ENCODE data around the gene TRIM14. TPM values are rescaled to one million over a fixed set of nuclear protein-coding genes. Genes with fewer than 3 reads are reported as not detected.
A peak's percentile ranks its signal among the peaks of the same experiment; 100 is the strongest.

Gene TRIM14
- total and polyA plus RNA-seq, 2 of the 13 experiments (the other 11 are each of a cell fraction or from before 2014, with no cell fraction given), result 9.2 to 13.0 TPM

DNA sequence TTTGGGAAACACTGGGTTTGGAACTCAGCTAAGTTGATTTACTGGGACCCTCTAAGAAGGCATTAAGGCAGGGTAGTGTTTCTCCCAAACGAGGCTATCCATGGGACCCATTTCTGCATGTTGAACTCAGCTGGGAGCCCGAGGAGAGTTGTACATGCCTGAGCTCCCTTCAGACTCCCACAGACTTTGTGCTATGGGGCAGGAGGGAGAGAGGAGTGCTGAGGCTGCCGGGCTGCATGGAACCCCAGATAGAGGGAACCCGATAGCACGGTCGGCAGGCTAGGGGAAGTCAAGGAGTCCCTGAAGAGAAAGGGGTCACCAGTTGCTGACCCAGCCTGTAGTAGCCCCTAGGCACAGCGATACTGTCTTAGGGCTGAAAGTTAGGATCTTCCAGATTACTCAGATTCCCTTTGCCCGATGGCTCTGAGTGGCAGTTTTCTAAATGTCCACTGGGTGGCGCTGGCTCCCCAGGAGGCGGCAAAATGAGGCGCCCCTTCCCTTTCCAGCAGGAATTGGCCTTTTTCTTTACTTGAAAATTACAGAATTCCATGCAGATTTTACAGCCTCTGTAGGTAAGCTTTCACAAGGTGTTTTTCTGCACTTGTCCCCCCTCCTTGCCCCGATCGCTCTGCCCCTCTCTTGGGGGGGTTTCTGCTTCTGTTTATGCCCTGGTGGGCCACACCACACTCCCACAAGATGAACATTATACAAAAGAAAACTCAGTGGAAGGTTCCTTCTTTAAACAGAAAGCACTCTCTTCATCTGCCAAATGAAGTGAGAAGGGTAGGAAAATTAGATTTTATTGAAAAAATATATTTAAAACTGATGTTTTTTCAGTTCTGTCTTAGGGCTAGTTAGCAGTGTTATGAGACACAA, 44.7 kb downstream of the TRIM14 start (continued):
- TF ChIP-seq CAMTA2 (CRISPR knock-in tag; IDR thresholded peaks at IDR 0.05; ENCODE audit: borderline replicate concordance) (no peak), MTF1 (CRISPR knock-in tag; IDR thresholded peaks at IDR 0.05) (no peak), CEBPG (CRISPR knock-in tag; IDR thresholded peaks at IDR 0.05) (no peak), ZNF574 (CRISPR knock-in tag; IDR thresholded peaks at IDR 0.05) (0 out of 2 replicates have a peak, but pooled peaks have one; percentile 38), PHF21A (CRISPR knock-in tag; IDR thresholded peaks at IDR 0.05) (peak; percentile 46; the same call in 1 of the 2 replicates), ETV5 (CRISPR knock-in tag; IDR thresholded peaks at IDR 0.05; ENCODE audit: borderline replicate concordance) (0 out of 2 replicates have a peak, but pooled peaks have one; percentile 19), ZNF615 (CRISPR knock-in tag; IDR thresholded peaks at IDR 0.05; ENCODE audit: borderline replicate concordance) (no peak), SMC3 (IDR thresholded peaks at IDR 0.05; ENCODE audit: low read length) (peak; percentile 76), XRCC5 (optimal IDR thresholded peaks at IDR 0.05; ENCODE audit: low read length) (peak; percentile 63), GATA4 (IDR thresholded peaks at IDR 0.05; ENCODE audit: borderline replicate concordance, low read depth) (no peak), ZNF124 (CRISPR knock-in tag; IDR thresholded peaks at IDR 0.05) (0 out of 2 replicates have a peak, but pooled peaks have one; percentile 41), ZNF501 (CRISPR knock-in tag; IDR thresholded peaks at IDR 0.05) (peak; percentile 56; the same call in 1 of the 2 replicates), ZNF205 (CRISPR knock-in tag; IDR thresholded peaks at IDR 0.05) (no peak), ZNF737 (CRISPR knock-in tag; IDR thresholded peaks at IDR 0.05; ENCODE audit: borderline replicate concordance) (0 out of 2 replicates have a peak, but pooled peaks have one; percentile 41), ZNF570 (CRISPR knock-in tag; IDR thresholded peaks at IDR 0.05; ENCODE audit: borderline replicate concordance) (no peak), KDM3A (CRISPR knock-in tag; IDR thresholded peaks at IDR 0.05; ENCODE audit: low read depth) (0 out of 2 replicates have a peak, but pooled peaks have one; percentile 33)

Measured in HepG2 (cell line).